GM12865 (cell line): ENCODE measurements around the gene ATP2A1.

ENCODE experiments used
- DNase-seq: peaks from one replicate; pipeline ENCODE4 v3.0.0; 2010; ENCODE audit warnings: low read depth
- H3K4me3 ChIP-seq: 2 replicates; pipeline ENCODE4 v1.5.1; 2011; ENCODE audit warnings: mild to moderate bottlenecking, low read depth, low read length, control low read depth
- TF ChIP-seq, protein P1 (sequence below): IDR thresholded peaks from 2 replicates; pipeline ENCODE4 v1.5.1; 2011; ENCODE audit warnings: low read length, control low read depth, low read depth, inconsistent platforms; ENCODE audit not compliant: insufficient read depth; ENCODE audit errors: missing control alignments

The ATP2A1 gene

DNA sequence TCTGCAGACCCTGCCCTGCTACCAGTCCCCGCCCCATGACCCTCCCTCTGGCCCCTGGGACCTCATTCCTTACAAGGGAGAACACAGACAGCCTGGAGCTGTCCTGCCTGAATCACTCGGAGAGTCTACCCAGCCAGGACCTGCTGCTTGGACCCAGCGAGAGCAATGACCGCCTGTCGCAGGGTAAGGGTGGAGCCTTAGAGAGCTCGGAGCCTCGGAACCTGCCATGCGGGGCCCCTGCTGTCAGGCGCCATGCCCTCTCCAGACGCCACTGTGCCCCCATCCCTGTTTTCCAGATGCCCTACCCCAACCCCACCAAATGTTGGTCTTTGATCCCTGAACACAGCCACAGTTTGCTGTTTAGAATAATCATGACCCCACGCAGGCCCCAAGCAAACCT lies 9.1 kb upstream of the ATP2A1 start:
- TF ChIP-seq, protein P1, sequence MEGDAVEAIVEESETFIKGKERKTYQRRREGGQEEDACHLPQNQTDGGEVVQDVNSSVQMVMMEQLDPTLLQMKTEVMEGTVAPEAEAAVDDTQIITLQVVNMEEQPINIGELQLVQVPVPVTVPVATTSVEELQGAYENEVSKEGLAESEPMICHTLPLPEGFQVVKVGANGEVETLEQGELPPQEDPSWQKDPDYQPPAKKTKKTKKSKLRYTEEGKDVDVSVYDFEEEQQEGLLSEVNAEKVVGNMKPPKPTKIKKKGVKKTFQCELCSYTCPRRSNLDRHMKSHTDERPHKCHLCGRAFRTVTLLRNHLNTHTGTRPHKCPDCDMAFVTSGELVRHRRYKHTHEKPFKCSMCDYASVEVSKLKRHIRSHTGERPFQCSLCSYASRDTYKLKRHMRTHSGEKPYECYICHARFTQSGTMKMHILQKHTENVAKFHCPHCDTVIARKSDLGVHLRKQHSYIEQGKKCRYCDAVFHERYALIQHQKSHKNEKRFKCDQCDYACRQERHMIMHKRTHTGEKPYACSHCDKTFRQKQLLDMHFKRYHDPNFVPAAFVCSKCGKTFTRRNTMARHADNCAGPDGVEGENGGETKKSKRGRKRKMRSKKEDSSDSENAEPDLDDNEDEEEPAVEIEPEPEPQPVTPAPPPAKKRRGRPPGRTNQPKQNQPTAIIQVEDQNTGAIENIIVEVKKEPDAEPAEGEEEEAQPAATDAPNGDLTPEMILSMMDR, result no peak
- DNase-seq, result no peak
- no peak overlapping the region for H3K4me3 ChIP-seq

DNA sequence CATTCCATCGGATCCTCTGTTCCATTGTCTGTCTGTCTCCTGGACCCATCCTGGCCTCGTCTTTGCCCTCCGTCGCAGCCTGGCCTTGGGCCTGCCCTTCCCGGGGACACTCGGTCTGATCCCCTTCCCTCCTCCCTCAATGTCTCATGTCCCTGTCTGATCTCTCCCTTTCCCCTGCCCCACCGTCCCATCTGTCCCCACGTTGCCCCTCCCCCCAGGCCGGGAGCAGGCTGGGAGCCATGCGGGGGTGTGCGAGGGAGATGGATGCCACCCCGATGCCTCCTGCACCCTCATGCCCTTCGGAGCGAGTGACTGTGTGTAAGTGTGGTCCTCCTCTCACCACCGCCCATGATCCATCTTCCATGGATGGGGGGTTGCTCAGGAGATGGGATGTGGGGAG lies 5.3 kb upstream of the ATP2A1 start:
- TF ChIP-seq, protein P1, result no peak
- no peak overlapping the region for H3K4me3 ChIP-seq
- DNase-seq, result no peak

DNA sequence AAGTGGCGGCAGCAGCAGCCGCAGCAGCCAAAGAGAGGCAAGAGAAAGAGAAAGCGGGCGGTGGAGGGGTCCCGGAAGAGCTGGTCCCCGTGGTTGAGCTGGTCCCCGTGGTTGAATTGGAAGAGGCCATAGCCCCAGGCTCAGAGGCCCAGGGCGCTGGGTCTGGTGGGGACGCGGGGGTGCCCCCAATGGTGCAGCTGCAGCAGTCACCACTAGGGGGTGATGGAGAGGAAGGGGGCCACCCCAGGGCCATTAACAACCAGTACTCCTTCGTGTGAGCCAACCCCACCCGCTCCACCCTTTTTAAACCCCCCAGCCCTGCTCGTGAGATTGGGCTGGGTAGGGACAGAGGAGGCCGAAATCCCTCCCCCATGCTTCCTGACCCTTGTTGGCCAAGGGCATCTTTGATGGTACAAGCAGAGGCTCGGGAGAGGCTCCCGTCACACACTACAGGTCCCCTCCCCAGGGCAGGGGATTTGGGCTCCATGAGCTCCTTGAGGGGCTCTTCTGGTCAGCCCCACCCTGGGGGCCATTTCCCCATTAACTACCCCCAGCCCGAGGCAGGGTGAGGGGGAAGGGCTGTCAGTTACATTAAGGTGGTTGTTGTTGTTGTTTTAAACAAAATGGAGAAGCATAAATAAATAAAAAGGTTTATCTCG lies 4.6 kb upstream of the ATP2A1 start:
- H3K4me3 ChIP-seq, result no peak overlapping the region
- peak; percentile 47 for DNase-seq
- TF ChIP-seq, protein P1, result peak; percentile 88

DNA sequence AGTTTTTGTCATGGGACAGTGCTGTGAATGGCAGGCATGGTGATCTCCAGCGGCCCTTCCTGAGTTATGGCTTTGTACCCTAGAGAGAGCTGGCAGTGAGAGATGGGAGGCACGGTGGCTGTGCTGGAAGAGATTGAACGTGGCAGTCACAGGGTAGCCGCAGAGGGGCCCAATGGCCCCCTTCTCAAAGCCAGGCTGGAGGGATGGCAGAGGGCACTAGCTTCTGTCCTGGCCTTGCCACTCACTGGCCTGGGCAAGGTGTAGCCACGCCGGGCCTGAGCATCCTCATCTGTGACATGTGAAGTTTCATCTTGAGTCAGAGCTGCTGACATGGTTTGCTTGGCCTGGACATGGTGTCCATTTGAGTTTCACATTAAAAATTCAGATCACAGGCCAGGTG lies 3.9 kb upstream of the ATP2A1 start:
- TF ChIP-seq, protein P1, result no peak
- no peak overlapping the region for H3K4me3 ChIP-seq
- DNase-seq, result no peak

DNA sequence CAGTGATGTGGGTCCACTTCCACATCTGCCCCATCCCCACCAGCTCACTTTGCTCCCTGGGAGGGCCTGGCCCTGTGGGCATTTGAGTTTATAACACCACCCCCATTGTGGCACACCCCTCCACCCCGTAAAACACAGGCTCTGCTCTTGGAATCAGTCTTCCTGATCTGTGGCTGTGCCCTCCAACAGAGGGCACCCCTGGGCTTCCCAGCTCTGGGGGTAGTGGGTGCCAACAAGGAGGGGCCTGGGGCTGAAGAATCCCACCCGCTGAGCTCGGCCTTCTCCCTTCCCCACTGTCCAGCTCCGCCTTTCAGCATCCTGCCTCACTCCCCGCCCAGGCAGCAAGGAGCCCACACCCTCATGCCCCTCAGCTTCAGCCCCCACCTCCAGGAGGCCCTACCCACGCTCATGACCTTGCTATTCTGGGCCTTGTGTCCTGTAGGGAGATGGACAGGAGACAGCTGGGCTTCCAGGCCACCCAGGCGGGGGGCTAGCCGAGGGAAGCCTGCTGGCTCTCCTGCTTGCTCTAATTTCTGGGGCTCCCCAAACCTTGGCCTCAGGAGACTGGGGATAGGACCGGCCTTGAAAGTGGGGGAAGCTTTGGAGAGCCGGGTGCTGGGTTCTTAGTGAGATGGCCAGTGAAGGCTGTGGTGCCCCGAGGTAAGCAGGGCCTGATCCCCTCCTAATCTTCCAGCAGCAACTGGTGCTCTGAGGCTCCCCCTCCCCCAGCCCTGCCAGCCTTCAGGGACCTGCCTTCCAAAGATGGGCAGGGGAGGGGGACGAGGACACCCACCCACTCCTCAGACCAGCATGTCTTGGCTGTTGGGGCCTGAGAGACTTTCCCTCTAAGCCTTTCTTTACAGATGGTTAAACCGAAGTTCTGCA lies 2.9 kb upstream of the ATP2A1 start:
- no peak for DNase-seq
- TF ChIP-seq, protein P1, result no peak
- H3K4me3 ChIP-seq, result no peak overlapping the region

DNA sequence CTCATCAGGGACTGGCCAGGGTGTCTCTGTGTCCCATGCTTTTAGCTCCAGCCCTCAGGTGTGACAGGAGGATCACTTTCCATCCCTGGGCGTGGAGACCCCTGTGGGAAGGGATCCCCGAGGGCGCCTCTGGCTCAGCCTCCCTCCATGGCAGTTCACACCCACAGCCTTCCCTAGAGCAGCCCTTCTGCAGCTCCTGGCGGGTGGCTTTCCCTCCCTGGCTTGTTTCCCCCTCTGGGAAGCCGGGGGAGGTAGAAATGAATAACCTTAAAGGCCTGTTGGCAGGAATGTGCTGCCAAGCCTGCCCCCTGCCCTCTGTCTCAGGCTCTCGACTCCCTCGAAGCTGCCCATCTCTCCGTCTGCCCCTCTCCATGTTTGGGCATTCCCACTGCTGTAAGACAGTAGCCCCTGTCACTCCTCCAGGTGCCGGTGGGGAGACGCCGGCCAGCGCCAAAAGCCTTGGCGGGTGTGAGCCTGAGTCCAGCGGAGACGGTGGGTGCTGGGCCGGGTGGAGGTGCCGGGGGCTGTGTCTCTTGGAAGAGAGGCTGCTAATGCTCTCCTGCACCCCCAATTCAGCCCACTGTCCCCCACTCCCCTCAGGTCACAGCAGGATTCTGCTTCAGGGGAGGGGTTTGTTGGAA lies 2.1 kb upstream of the ATP2A1 start:
- TF ChIP-seq, protein P1, result no peak
- H3K4me3 ChIP-seq, result no peak overlapping the region
- no peak for DNase-seq
